ENCODE data around the gene MYL10. TPM values are rescaled to one million over a fixed set of nuclear protein-coding genes. Genes with fewer than 3 reads are reported as not detected.

The MYL10 gene
- total RNA-seq, 2 donors from 2014 or later = not detected

GRCh38 chr7:101595766-101596537 is 33.1 kb downstream of the MYL10 start:
- H3K9me3 ChIP-seq = no peaks in the 10 kb centered on the region
- H3K4me3 ChIP-seq = no peak overlapping the region
- no peak for DNase-seq
- H3K27me3 ChIP-seq = no peaks in the 10 kb centered on the region
- TF ChIP-seq CTCF (IDR thresholded peaks at IDR 0.05) = no peak
- H3K27ac ChIP-seq = no peak overlapping the region
- no peak overlapping the region for H3K9ac ChIP-seq (ENCODE audit: low read depth in 2 of 2, low read length in 2 of 2)
- intact Hi-C loops (cut with DNase I) = no loop called here
- no peaks in the 10 kb centered on the region for H3K4me1 ChIP-seq
- no peaks in the 10 kb centered on the region for H3K36me3 ChIP-seq

- Histone ChIP-seq H3K27ac (no peak overlapping the region), H3K36me3 (no peaks in the 10 kb centered on the region), H3K9ac (ENCODE audit: low read depth in 2 of 2, low read length in 2 of 2) (no peak overlapping the region), H3K4me3 (no peak overlapping the region), H3K27me3 (no peaks in the 10 kb centered on the region), H3K9me3 (no peaks in the 10 kb centered on the region), H3K4me1 (no peaks in the 10 kb centered on the region)
- TF ChIP-seq CTCF (IDR thresholded peaks at IDR 0.05) = no peak
- intact Hi-C loops (cut with DNase I) = no loop called here
- no peak for DNase-seq
Observed at GRCh38 chr7:101595246-101595645, 33.9 kb downstream of the MYL10 start.

- H3K36me3 ChIP-seq = no peaks in the 10 kb centered on the region
- no peaks in the 10 kb centered on the region for H3K4me1 ChIP-seq
- intact Hi-C loops (cut with DNase I) = no loop called here
- no peak overlapping the region for H3K9ac ChIP-seq (ENCODE audit: low read depth in 2 of 2, low read length in 2 of 2)
- DNase-seq = no peak
- H3K27me3 ChIP-seq = no peaks in the 10 kb centered on the region
- H3K27ac ChIP-seq = no peak overlapping the region
- no peaks in the 10 kb centered on the region for H3K9me3 ChIP-seq
- H3K4me3 ChIP-seq = no peak overlapping the region
- no peak for TF ChIP-seq CTCF (IDR thresholded peaks at IDR 0.05)
Observed at GRCh38 chr7:101594790-101595189, 34.3 kb downstream of the MYL10 start.

- no peak overlapping the region for H3K27ac ChIP-seq
- no peaks in the 10 kb centered on the region for H3K27me3 ChIP-seq
- no peak overlapping the region for H3K9ac ChIP-seq (ENCODE audit: low read depth in 2 of 2, low read length in 2 of 2)
- no peak overlapping the region for H3K4me3 ChIP-seq
- no peak for DNase-seq
- H3K9me3 ChIP-seq = no peaks in the 10 kb centered on the region
- no peaks in the 10 kb centered on the region for H3K4me1 ChIP-seq
- H3K36me3 ChIP-seq = no peaks in the 10 kb centered on the region
- no peak for TF ChIP-seq CTCF (IDR thresholded peaks at IDR 0.05)
- intact Hi-C loops (cut with DNase I) = no loop called here
Observed at GRCh38 chr7:101593556-101593955, 35.5 kb downstream of the MYL10 start.

- H3K9me3 ChIP-seq = no peaks in the 10 kb centered on the region
- no peak overlapping the region for H3K27ac ChIP-seq
- H3K4me1 ChIP-seq = no peaks in the 10 kb centered on the region
- DNase-seq = no peak
- H3K36me3 ChIP-seq = no peaks in the 10 kb centered on the region
- intact Hi-C loops (cut with DNase I) = no loop called here
- no peaks in the 10 kb centered on the region for H3K27me3 ChIP-seq
- no peak overlapping the region for H3K4me3 ChIP-seq
- TF ChIP-seq CTCF (IDR thresholded peaks at IDR 0.05) = no peak
- H3K9ac ChIP-seq (ENCODE audit: low read depth in 2 of 2, low read length in 2 of 2) = no peak overlapping the region
Observed at GRCh38 chr7:101591504-101591903, 37.6 kb downstream of the MYL10 start.
